ENCODE data around the gene VPS72.
A peak's percentile ranks its signal among the peaks of the same experiment; 100 is the strongest.

The VPS72 gene, protein sequence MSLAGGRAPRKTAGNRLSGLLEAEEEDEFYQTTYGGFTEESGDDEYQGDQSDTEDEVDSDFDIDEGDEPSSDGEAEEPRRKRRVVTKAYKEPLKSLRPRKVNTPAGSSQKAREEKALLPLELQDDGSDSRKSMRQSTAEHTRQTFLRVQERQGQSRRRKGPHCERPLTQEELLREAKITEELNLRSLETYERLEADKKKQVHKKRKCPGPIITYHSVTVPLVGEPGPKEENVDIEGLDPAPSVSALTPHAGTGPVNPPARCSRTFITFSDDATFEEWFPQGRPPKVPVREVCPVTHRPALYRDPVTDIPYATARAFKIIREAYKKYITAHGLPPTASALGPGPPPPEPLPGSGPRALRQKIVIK

DNA sequence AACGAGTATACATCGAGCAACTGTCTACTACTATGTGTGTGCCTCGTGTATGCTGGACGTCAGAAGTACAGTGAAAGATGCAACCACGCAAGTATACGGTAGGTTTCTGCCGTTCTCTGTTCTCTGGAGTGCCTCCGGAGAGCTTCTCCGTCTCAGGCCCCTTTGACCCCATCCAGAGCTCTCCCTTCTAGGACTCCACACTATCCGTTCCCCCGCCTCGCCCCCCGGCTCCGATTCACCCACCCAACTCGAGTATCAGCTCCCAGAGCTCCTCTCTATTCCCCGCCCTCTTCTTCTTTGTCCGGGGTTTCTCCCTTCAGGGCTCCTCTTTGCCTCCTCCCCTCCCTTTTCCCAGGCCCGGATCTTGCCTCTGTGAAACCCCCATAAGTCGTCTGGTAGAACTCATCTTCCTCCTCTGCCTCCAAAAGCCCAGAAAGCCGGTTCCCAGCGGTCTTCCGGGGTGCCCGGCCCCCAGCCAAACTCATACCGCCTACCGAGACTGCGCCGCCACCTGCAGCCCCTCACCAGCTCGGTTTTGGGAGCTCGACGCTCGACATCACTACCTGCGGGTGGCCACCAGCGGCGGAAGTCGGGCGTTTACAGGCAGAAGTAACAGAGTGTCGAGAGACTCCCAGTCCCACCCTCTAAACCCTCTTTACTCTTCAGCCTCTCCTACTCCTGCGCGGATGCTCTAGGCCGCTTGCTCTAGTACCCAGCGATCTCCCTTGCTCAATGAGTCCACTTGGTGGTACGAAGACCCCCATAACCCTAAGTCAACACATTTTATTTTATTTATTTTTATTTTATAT, at the start of gene VPS72:
VPS72 (minus strand) TSS at position 561 of the 809 bp plus-strand sequence; CDS start at position 485, 76 bp downstream.
- TF ChIP-seq, protein P1, sequence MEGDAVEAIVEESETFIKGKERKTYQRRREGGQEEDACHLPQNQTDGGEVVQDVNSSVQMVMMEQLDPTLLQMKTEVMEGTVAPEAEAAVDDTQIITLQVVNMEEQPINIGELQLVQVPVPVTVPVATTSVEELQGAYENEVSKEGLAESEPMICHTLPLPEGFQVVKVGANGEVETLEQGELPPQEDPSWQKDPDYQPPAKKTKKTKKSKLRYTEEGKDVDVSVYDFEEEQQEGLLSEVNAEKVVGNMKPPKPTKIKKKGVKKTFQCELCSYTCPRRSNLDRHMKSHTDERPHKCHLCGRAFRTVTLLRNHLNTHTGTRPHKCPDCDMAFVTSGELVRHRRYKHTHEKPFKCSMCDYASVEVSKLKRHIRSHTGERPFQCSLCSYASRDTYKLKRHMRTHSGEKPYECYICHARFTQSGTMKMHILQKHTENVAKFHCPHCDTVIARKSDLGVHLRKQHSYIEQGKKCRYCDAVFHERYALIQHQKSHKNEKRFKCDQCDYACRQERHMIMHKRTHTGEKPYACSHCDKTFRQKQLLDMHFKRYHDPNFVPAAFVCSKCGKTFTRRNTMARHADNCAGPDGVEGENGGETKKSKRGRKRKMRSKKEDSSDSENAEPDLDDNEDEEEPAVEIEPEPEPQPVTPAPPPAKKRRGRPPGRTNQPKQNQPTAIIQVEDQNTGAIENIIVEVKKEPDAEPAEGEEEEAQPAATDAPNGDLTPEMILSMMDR (IDR thresholded peaks at IDR 0.05; ENCODE audit: unreplicated experiment in 3 of 3) = no peak
- Mint-ChIP-seq H3K27ac (peak within 1 kb of the TSS; percentile 95 to 99 (median 99)), H3K36me3 (ENCODE audit: low read depth) (peaks cover 19% of the 10 kb centered on the region), H3K9me3 (no peaks in the 10 kb centered on the region), H3K27me3 (ENCODE audit: low read depth) (peaks cover 7% of the 10 kb centered on the region), H3K4me1 (peaks cover 17% of the 10 kb centered on the region), H3K4me3 (peak within 1 kb of the TSS; percentile 96 to 100 (median 98))

DNA sequence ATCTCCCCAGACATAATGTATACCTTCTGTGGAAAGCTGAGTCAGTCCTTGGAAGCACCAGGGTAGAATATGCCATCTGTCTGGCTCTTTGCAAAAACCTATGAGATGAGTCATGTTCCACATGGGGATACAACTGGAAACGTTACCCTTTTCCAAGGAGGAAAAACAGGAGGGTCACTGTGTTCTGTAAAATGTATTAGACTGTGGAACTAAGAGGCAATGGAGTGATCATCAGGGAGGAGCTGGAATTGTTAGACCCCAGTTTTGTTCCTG, 48.4 kb upstream of the VPS72 start:
- H3K4me3 Mint-ChIP-seq = no peak overlapping the region

DNA sequence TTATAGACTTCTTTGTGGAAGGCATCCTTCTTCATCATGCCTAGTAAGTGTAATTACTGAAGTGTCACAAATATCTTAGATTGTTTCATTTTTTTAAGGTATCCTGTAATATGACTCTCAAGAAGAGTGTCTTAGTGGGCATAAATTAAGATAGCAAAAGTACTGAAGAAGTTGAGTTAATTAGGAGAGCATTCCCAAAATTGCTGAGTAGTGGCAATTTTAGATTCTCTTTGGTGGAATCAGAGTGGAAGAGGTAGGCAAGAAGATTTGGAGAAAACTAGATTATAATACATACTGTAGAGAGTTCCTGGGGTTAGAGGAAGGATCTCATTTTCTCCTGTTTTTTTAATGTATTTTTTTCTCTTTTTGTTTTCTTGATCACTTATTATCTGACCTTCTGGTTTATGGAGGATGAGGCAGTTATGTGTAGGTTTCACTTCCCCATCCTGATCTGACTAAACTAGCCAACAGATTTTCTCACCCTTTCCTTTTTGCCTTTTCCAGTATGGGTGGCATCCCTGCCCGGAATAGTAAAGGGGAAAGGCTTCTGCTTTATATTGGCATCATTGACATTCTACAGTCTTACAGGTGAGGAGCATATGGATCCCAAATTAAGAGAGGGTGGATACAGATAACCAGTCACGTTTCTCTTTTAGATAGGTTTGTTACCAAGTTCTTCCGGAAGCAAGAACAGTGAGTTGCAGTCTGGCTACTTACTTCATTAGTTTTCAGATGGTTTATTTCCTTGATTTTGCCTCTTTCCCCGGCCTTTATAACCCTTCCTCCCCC, 47.9 kb upstream of the VPS72 start:
- Mint-ChIP-seq H3K27ac (no peak overlapping the region), H3K4me1 (no peaks in the 10 kb centered on the region), H3K4me3 (no peak overlapping the region), H3K36me3 (ENCODE audit: low read depth) (peaks cover 82% of the 10 kb centered on the region), H3K27me3 (ENCODE audit: low read depth) (no peaks in the 10 kb centered on the region), H3K9me3 (no peaks in the 10 kb centered on the region)
- TF ChIP-seq, protein P1 (IDR thresholded peaks at IDR 0.05; ENCODE audit: unreplicated experiment in 3 of 3) = no peak

More for the DNA sequence above, 48.4 kb upstream of the VPS72 start:
- no peaks in the 10 kb centered on the region for H3K9me3 Mint-ChIP-seq
- no peak overlapping the region for H3K27ac Mint-ChIP-seq
- H3K36me3 Mint-ChIP-seq (ENCODE audit: low read depth) = peaks cover 87% of the 10 kb centered on the region
- H3K4me1 Mint-ChIP-seq = no peaks in the 10 kb centered on the region
- H3K27me3 Mint-ChIP-seq (ENCODE audit: low read depth) = no peaks in the 10 kb centered on the region
- TF ChIP-seq, protein P1 (IDR thresholded peaks at IDR 0.05; ENCODE audit: unreplicated experiment in 3 of 3) = no peak

DNA sequence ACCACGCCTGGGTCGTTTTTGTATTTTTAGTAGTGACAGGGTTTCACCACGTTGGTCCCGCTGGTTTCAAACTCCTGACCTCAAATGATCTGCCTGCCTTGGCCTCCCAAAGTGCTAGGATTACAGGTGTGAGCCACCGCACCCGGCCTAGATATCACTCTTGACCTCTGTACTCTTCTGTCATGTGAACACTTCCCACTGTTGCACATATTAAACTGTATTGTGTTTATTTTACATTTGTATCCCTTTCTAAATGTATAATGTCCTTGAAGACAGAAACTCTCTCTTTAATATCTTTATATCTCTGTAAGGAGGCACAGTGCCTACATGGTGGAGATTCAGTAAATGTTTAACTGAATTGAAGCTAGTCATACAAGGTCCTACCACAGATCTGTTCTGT, 45.2 kb upstream of the VPS72 start:
- Mint-ChIP-seq H3K4me3 (no peak overlapping the region), H3K27ac (no peak overlapping the region), H3K9me3 (no peaks in the 10 kb centered on the region), H3K27me3 (ENCODE audit: low read depth) (no peaks in the 10 kb centered on the region), H3K4me1 (no peaks in the 10 kb centered on the region), H3K36me3 (ENCODE audit: low read depth) (peaks cover 88% of the 10 kb centered on the region)
- TF ChIP-seq, protein P1 (IDR thresholded peaks at IDR 0.05; ENCODE audit: unreplicated experiment in 3 of 3) = no peak

DNA sequence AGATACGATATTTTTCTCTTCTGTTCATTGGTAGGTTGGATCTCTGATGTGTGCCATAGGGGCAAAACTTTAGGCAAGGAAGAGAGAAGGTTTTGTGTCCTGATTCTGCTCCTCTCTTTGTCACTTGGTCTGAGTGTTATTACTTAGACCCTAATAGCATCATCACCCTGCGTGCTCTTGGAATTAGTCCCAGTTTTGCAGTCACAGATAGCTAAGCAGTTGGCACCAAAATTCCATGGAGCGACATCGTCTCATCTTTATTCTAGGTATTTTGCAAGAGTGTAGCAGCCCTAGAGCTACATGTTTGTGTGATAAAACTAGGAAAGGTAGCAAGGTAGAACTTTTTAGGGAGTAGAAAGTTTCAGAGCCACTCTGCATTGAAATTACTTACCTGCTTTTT, 32.1 kb upstream of the VPS72 start:
- H3K27ac Mint-ChIP-seq = peak overlapping the region in 1 of 3 experiments; percentile 40
- TF ChIP-seq, protein P1 (IDR thresholded peaks at IDR 0.05; ENCODE audit: unreplicated experiment in 3 of 3) = no peak
- no peaks in the 10 kb centered on the region for H3K4me1 Mint-ChIP-seq
- H3K36me3 Mint-ChIP-seq (ENCODE audit: low read depth) = peaks cover 33% of the 10 kb centered on the region
- no peaks in the 10 kb centered on the region for H3K9me3 Mint-ChIP-seq
- no peak overlapping the region for H3K4me3 Mint-ChIP-seq
- no peaks in the 10 kb centered on the region for H3K27me3 Mint-ChIP-seq (ENCODE audit: low read depth)
